HK-2 (cell line): ENCODE results near the gene PRKAB2.
"Not testable (repeated sequence)": the region's sequence is repeated elsewhere in the genome, so short reads cannot be mapped to it uniquely, and the experiment has no call there.

ENCODE experiments used
- DNase-seq: peaks from one replicate; pipeline ENCODE4 v3.0.0-alpha.2; 2018; ENCODE audit not compliant: unreplicated experiment

PRKAB2 gene

GRCh38 chr1:147171399-147172167, 687 bp downstream of the PRKAB2 start:
- peak; percentile 16 for DNase-seq

GRCh38 chr1:147169840-147170674, 2.2 kb downstream of the PRKAB2 start:
- no peak for DNase-seq

GRCh38 chr1:147169171-147169570, 3.1 kb downstream of the PRKAB2 start:
- no peak for DNase-seq

- DNase-seq, result peak; percentile 7
Observed at GRCh38 chr1:147168626-147169058, 3.6 kb downstream of the PRKAB2 start.

- DNase-seq, result peak; percentile 15
Observed at GRCh38 chr1:147167365-147167764, 4.9 kb downstream of the PRKAB2 start.

GRCh38 chr1:147163019-147163418, 9.3 kb downstream of the PRKAB2 start:
- no peak for DNase-seq

- DNase-seq, result no peak
Observed at GRCh38 chr1:147162093-147162492, 10.2 kb downstream of the PRKAB2 start.

GRCh38 chr1:147157116-147157515, 15.2 kb downstream of the PRKAB2 start:
- DNase-seq, result not testable (repeated sequence)

GRCh38 chr1:147156642-147157041, 15.6 kb downstream of the PRKAB2 start:
- DNase-seq, result no peak

- DNase-seq, result no peak
Observed at GRCh38 chr1:147152772-147153171, 19.5 kb downstream of the PRKAB2 start.

GRCh38 chr1:147151244-147151643, 21.0 kb downstream of the PRKAB2 start:
- no peak for DNase-seq

- no peak for DNase-seq
Observed at GRCh38 chr1:147142886-147143285, 29.4 kb downstream of the PRKAB2 start.

GRCh38 chr1:147130721-147131120, 41.5 kb downstream of the PRKAB2 start:
- not testable (repeated sequence) for DNase-seq

GRCh38 chr1:147129116-147129873, 43.0 kb downstream of the PRKAB2 start:
- DNase-seq, result no peak

- DNase-seq, result no peak
Observed at GRCh38 chr1:147124266-147124665, 48.0 kb downstream of the PRKAB2 start.

- no peak for DNase-seq
Observed at GRCh38 chr1:147117109-147117508, 55.2 kb downstream of the PRKAB2 start.

GRCh38 chr1:147115496-147115895, 56.8 kb downstream of the PRKAB2 start:
- DNase-seq, result no peak

- not testable (repeated sequence) for DNase-seq
Observed at GRCh38 chr1:147115079-147115478, 57.2 kb downstream of the PRKAB2 start.

- not testable (repeated sequence) for DNase-seq
Observed at GRCh38 chr1:147114353-147114752, 57.9 kb downstream of the PRKAB2 start.

- no peak for DNase-seq
Observed at GRCh38 chr1:147111381-147112130, 60.7 kb downstream of the PRKAB2 start.

GRCh38 chr1:147110872-147111271, 61.4 kb downstream of the PRKAB2 start:
- DNase-seq, result no peak
